Body of pancreas (tissue), 4 donors: Measurements from ENCODE around the gene DMRT2. TPM values are rescaled to one million over a fixed set of nuclear protein-coding genes. Genes with fewer than 3 reads are reported as not detected.

Experiments used
- ATAC-seq: fragments of 150-250 bp; one replicate; pipeline ENCODE4 v1.9.1; 2016
- DNase-seq, 4 donors: peaks; one replicate each; pipeline ENCODE4 v3.0.0-alpha.2; 2019
- H3K27ac ChIP-seq, 4 donors: fragments of 200-600 bp; sonication (generic); 1 replicate in 3 of 4; 2 replicates in 1 of 4; pipeline versions ENCODE4 v1.5.1 to v1.6.1; 2016 to 2019; ENCODE audit warnings: mild to moderate bottlenecking in 1 of 4, mixed read lengths in 1 of 4, moderate library complexity in 1 of 4
- H3K27me3 ChIP-seq, 2 donors: fragments of 200-600 bp; sonication (generic); one replicate each; pipeline ENCODE4 v1.6.0; 2016; ENCODE audit warnings: mild to moderate bottlenecking in 1 of 2
- H3K36me3 ChIP-seq, 2 donors: fragments of 200-600 bp; sonication (generic); replicated peaks in 1 of 2; 2 replicates each; pipeline ENCODE4 v1.5.1; 2016; ENCODE audit warnings: low read depth in 2 of 2; ENCODE audit not compliant: insufficient read depth in 1 of 2
- H3K4me1 ChIP-seq: fragments of 200-600 bp; sonication (generic); one replicate; pipeline ENCODE4 v1.6.0; 2016
- H3K4me3 ChIP-seq, 2 donors: fragments of 200-600 bp; sonication (generic); 1 replicate in 1 of 2; 2 replicates in 1 of 2; pipeline ENCODE4 v1.5.1; 2016 to 2019
- H3K9me3 ChIP-seq, 3 donors: fragments of 200-600 bp; sonication (generic); 1 replicate in 2 of 3; 2 replicates in 1 of 3; pipeline ENCODE4 v1.5.1; 2016
- CTCF ChIP-seq, 7 experiments: fragments of 450-650 bp in 4 of 7; fragments of 200-600 bp in 3 of 7; sonication (generic) in 3 of 7; IDR thresholded peaks; one replicate each; pipeline ENCODE4 v1.5.1; 2016 to 2019; ENCODE audit warnings: antibody characterized with exemption in 7 of 7
- POLR2A ChIP-seq, 3 donors: fragments of 450-650 bp; IDR thresholded peaks; one replicate each; pipeline ENCODE4 v1.6.1; 2016; ENCODE audit warnings: antibody characterized with exemption in 3 of 3, mild to moderate bottlenecking in 2 of 3
- WGBS, 2 donors: methylation state at CpG; one replicate each; pipeline ENCODE4 v1.1.5; 2017; 5-methylcytosine and 5-hydroxymethylcytosine counted together
- intact Hi-C: fragments of 100-400 bp; cut with DNase I; formaldehyde crosslinking; loops from one replicate; pipeline ENCODE4 v1.15.1; 2023
- total RNA-seq, 2 donors: library from RNA; depleted of rRNA; stranded (reverse); fragments of >200 nt; gene quantifications; one replicate each; pipeline ENCODE4 v1.1.0, GENCODE V29; 2016

The DMRT2 gene
- total RNA-seq, 2 donors from 2014 or later, result 4.0 TPM; not detected in 1

GRCh38 chr9:1014640-1015039 lies 35.5 kb upstream of the DMRT2 start:
- no peak overlapping the region for H3K27ac ChIP-seq
- intact Hi-C loops, result loop anchor here (5.0 kb wide), 1 partner anchor 122 kb away; no protein-coding TSS in a partner anchor
- DNase-seq, result no peak
- no peak overlapping the region for H3K4me3 ChIP-seq
- 80 to 93% methylated on average over 2 of the region's 2 CpGs for WGBS, 2 donors
- TF ChIP-seq POLR2A (IDR thresholded peaks at IDR 0.05), result no peak
- TF ChIP-seq CTCF (IDR thresholded peaks at IDR 0.05), result no peak
- no peaks in the 10 kb centered on the region for H3K9me3 ChIP-seq
- H3K4me1 ChIP-seq, result no peaks in the 10 kb centered on the region
- no peaks in the 10 kb centered on the region for H3K27me3 ChIP-seq
- H3K36me3 ChIP-seq, result no peaks in the 10 kb centered on the region
- ATAC-seq, result no peak

- H3K4me1 ChIP-seq, result no peaks in the 10 kb centered on the region
- H3K27me3 ChIP-seq, result no peaks in the 10 kb centered on the region
- H3K9me3 ChIP-seq, result no peaks in the 10 kb centered on the region
- intact Hi-C loops, result no loop called here
- DNase-seq (peak in 2 of 4 donors; percentile 12 to 40), ATAC-seq (no peak)
- H3K4me3 ChIP-seq, result no peak overlapping the region
- H3K27ac ChIP-seq, result no peak overlapping the region
- no peaks in the 10 kb centered on the region for H3K36me3 ChIP-seq
- TF ChIP-seq CTCF (IDR thresholded peaks at IDR 0.05) (peak in 6 of 7 experiments; percentile 11 to 42 (median 29)), POLR2A (IDR thresholded peaks at IDR 0.05) (no peak)
- WGBS, 2 donors, result 14 to 22% methylated on average over 9 to 10 of the region's 10 CpGs
Measured at GRCh38 chr9:1018121-1018520, 32.0 kb upstream of the DMRT2 start.

- 78 to 94% methylated on average over 1 of the region's 1 CpG for WGBS, 2 donors
- ATAC-seq, result no peak
- H3K36me3 ChIP-seq, result no peaks in the 10 kb centered on the region
- DNase-seq, result no peak
- intact Hi-C loops, result no loop called here
- H3K27ac ChIP-seq, result no peak overlapping the region
- no peak for TF ChIP-seq POLR2A (IDR thresholded peaks at IDR 0.05)
- TF ChIP-seq CTCF (IDR thresholded peaks at IDR 0.05), result no peak
- no peaks in the 10 kb centered on the region for H3K9me3 ChIP-seq
- H3K4me3 ChIP-seq, result no peak overlapping the region
- no peaks in the 10 kb centered on the region for H3K4me1 ChIP-seq
- H3K27me3 ChIP-seq, result no peaks in the 10 kb centered on the region
Measured at GRCh38 chr9:1024112-1024511, 26.0 kb upstream of the DMRT2 start.

GRCh38 chr9:1025131-1025530 lies 25.0 kb upstream of the DMRT2 start:
- TF ChIP-seq CTCF (IDR thresholded peaks at IDR 0.05), result no peak
- no peak for TF ChIP-seq POLR2A (IDR thresholded peaks at IDR 0.05)
- H3K4me1 ChIP-seq, result no peaks in the 10 kb centered on the region
- DNase-seq (no peak), ATAC-seq (no peak)
- H3K4me3 ChIP-seq, result no peak overlapping the region
- intact Hi-C loops, result no loop called here
- H3K9me3 ChIP-seq, result no peaks in the 10 kb centered on the region
- no peak overlapping the region for H3K27ac ChIP-seq
- H3K27me3 ChIP-seq, result no peaks in the 10 kb centered on the region
- WGBS, 2 donors, result 67 to 71% methylated on average over 8 of the region's 8 CpGs
- H3K36me3 ChIP-seq, result no peaks in the 10 kb centered on the region

GRCh38 chr9:1026219-1026618 lies 23.9 kb upstream of the DMRT2 start:
- DNase-seq (no peak), ATAC-seq (no peak)
- no peaks in the 10 kb centered on the region for H3K36me3 ChIP-seq
- H3K27ac ChIP-seq, result no peak overlapping the region
- H3K27me3 ChIP-seq, result no peaks in the 10 kb centered on the region
- intact Hi-C loops, result no loop called here
- TF ChIP-seq CTCF (IDR thresholded peaks at IDR 0.05) (no peak), POLR2A (IDR thresholded peaks at IDR 0.05) (no peak)
- no peak overlapping the region for H3K4me3 ChIP-seq
- no peaks in the 10 kb centered on the region for H3K4me1 ChIP-seq
- H3K9me3 ChIP-seq, result no peaks in the 10 kb centered on the region
